IPS DF 4.7 (cell line): ENCODE measurements around the gene CPD.
"Not testable (repeated sequence)": the region's sequence is repeated elsewhere in the genome, so short reads cannot be mapped to it uniquely, and the experiment has no call there.

Experiments
- DNase-seq: peaks from one replicate; pipeline ENCODE4 v3.0.0-alpha.2; 2013; ENCODE audit warnings: low spot score; ENCODE audit errors: extremely low read depth

The CPD gene

DNA sequence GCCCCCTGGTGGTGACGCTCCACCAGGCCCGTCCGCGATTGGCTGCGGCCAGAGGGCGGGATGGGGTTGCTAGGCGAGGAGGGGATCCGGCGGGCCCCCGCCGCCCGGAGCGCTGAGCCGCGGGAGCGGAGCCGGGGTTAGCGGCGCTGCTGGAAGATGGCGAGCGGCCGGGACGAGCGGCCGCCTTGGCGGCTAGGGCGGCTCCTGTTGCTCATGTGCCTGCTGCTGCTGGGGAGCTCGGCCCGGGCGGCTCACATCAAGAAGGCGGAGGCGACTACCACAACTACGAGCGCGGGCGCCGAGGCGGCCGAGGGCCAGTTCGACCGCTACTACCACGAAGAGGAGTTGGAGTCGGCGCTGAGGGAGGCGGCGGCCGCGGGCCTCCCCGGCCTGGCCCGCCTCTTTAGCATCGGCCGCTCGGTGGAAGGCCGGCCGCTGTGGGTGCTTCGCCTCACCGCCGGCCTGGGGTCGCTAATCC is at the start of gene CPD:
CPD (plus strand) TSS at position 103 of the 478 bp plus-strand sequence; CDS start at position 157, 54 bp downstream.
- no peak for DNase-seq

DNA sequence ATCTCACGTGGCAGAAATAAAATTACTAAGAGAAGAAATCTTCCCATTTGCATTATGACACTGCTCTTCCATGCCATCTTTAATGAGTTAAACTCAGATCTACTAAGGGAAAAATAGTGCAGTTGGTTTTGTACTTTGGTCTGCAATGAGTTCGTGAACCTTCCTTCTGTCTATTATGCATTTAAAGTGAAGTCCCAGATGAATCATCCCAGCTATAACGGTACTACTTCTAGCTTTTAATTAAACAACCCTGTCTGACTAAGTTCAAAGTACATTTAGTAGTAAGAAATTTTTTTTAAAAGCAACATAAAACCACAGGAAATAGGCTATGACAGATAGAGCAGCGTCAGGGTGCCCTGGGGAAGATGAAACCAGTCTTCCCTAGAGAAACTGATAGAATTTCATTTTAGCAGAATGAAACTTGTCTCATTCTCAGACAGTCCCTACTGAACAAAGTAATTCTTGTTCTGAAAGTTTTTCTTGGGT is 46.6 kb upstream of the CPD start:
- no peak for DNase-seq

DNA sequence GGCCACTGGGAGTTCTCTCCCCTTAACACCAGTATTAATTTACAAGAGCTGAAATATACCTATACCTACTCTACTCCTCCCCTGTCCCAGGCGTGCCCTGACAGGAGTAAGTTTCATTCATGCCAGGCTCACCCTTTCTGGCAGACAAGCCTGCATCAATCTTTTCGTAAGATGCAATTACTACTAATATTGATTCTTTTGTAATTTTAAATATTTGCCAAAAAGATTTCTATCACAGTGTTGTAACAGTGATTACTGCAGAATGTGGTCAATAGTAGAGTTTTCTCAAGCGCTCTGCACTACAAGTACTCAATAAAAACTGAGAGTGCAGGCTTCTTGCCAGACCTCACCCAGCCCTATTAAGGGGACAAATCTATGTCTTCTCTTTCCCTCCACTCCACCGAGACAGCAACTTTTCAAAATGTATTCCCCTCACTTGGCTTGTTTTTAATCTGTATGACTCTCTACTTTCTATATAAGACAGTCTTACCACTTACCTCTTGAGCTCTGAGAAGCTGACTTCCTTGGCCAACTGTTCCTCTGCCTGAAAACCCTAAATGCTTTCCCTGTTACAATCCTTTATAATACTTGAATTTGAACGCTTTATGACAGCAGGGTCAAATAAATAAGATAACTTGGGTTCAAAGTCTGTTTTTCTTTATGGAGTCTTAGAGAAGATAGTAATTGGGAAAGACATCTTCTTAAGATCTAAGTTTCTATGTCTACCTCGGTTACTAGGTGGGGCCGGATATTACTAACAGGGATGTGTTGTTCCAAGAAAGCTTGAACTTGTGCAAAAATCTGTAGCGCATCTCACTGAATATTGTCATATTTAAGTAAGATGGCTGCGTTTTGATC is 45.0 kb upstream of the CPD start, which contains the start of gene TMIGD1:
TMIGD1 (minus strand) TSS at position 555 of the 858 bp plus-strand sequence. CDS start 1,924 bp downstream, outside the sequence.
- no peak for DNase-seq

DNA sequence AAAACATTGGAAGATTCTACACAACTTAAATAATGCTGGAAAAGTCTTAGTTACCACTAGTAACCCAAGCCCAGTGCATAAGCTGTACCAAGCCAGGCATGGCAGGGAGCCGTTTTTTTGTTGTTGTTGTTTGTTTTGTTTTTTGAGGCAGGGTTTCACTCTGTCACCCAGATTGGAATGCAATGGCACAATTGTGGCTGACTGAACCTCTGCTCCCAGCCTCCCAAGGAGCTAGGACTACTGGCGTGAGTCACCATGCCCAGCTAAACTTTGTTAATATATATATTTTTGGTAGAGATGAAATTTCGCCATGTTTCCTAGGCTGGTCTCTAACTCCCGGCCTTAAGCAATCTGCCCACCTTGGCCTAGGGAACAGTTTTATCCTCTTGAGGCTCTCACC is 44.3 kb upstream of the CPD start:
- DNase-seq = no peak

DNA sequence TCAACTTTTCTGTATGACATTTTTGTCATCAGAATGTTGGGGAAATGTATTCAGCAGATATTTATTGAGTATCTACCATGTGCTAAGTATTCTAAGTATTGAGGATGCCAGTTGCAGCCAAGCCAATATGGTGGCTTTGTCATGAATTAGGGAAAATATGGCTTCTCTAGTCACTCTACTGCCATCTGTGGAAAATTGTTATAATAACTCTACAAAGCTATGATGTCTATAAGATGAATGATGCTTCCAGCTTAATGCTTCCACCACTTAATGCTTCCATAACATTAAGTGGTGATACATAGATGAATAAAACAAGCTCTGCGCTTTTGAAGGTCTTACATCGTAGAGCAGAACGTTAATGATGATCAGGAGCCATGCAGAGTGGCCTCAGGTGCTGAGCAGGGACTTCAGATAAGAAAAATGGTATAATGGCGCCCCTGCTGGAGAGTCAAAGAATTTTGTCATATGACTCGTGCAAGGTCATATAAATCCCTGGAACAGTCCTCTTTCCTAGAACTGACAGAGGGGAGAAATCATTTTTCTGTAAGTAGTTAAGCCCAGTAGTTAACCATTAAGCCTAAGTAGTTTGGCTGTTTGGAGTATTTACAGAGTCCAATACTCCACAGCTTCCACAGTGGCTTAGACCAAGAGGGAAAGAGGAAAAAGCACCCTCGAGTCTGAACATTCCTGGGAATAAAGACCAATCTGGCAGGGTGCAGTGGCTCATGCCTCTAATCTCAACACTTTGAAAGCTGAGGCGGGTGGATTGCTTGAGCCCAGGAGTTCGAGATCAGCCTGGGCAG is 42.2 kb upstream of the CPD start:
- peak; percentile 53 for DNase-seq

DNA sequence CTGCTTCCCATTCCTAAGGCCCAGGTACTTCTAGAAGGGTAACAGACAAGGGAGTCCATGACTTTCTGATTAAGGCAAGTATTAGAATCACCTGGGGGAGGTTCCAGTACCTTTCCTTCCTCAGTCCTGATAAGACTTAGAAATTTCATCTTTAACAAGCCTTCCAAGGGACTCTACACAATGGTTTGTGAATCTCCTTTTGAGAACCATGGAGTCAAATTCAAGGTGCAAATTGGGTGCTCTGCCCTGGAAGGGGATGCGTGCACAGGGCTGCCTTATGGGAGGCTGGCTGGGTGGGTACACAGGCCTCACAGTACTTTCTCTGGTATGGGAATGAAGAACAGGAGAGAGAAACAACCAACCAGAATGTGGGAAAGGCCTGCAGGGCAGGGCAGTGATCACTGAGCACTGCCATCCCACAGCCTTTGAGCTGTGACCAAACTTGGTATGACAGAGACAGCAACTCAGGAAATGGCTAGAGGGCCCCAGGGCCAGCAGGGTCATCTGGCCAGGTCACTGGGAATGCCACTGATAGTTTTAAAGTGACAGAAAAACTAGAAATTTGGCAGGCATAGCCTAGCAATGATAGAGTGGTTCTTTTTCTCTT is 41.2 kb upstream of the CPD start:
- DNase-seq = no peak

DNA sequence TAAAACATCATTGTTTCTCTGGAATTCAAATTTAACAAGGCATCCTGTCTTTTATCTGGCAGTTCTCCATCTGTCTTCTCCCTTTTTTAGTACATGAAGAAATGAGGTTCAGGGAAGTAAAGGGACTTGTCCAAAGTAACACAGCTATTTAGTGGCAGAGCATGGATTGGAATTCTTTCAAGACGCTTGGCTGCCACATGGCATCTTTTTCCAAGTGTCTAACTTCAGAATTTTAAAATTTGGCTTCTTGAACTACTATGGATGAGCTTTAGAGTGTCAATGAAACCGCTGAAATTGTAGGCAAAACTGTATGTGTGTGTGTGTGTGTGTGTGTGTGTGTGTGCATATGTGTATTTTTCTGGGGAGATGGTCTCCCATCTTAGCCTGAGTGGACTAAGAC is 39.6 kb upstream of the CPD start:
- no peak for DNase-seq

DNA sequence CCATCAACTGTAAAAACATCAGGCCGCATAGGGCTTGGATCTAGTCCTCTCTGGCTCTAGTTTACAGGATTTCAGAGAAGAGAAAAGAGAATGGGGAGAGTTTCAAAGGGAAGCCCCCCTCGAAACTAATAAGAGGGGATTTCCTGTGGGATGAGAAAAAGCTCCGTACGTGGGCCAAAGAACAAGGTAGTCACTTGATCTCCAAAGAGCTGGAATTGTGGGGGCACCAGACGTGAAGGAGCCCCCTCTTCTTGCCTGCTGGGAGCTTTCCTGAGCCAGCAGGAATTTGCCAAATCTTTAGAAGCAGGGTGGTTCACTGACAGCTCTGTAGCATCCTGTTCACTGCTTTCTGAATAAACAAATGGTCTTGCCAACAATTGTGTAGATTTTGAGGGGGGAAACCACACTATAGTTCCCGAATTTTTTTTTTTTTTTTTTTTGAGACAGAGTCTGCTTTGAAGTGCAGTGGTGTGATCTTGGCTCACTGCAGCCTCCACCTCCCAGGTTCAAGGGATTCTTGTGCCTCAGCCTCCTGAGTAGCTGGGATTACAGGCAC is 37.8 kb upstream of the CPD start:
- no peak for DNase-seq

DNA sequence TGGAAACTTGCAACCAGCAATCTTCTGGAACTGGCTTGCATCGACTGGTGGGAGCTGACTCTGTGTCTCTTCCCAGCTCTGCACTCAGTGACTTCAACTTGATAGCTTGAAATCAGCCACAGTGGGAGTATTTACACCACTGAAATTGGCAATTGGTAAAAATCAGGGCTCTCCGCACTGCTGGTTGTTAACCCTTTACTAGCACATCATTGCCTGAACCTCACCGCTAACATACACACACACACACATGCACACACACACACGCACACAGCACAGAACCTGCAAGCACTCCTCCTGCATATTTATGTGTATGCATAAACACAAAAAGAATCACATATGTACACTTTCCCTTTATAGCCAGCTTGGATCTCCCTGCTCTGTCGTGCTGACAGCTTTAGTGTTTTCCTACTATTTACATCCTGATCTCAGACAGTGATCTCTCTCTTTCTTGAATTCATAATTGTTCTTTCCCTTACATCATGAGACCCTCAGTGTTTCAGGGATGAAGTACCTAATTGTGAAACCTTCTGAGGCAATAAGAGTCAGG is 37.0 kb upstream of the CPD start:
- no peak for DNase-seq

DNA sequence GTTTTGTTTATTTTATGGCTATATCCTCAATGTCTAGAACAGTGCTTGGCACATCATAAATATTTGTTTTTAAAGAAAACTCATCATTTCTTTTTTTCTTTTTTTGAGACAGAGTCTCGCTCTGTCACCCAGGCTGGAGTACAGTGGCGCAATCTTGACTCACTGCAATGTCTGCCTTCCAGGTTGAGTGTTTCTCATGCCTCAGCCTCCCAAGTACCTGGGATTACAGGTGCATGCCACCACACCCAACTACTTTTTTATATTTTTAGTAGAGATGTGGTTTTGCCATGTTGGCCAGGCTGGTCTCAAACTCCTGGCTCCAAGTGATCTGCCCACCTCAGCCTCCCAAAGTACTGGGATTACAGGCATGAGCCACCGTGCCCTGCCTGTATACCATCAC is 35.5 kb upstream of the CPD start:
- DNase-seq = not testable (repeated sequence)

DNA sequence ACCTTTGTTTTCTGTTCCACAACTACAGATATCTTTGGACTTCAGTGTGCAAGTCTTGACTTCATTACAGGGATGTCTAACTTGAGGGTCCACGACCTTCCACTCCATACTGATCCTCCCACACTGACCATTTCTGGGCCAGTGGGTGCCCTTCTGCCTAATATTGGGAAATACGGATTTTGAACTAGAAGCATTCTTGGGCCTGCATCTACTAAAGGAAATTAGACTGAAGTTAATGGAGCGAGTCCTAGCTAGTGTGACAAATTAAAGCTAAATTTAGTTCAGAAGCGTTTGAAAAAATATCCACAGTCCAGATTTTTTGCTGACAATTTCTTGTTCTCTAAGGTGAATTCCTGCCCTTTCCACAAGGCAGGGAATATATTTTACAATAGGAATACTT is 34.9 kb upstream of the CPD start:
- no peak for DNase-seq

DNA sequence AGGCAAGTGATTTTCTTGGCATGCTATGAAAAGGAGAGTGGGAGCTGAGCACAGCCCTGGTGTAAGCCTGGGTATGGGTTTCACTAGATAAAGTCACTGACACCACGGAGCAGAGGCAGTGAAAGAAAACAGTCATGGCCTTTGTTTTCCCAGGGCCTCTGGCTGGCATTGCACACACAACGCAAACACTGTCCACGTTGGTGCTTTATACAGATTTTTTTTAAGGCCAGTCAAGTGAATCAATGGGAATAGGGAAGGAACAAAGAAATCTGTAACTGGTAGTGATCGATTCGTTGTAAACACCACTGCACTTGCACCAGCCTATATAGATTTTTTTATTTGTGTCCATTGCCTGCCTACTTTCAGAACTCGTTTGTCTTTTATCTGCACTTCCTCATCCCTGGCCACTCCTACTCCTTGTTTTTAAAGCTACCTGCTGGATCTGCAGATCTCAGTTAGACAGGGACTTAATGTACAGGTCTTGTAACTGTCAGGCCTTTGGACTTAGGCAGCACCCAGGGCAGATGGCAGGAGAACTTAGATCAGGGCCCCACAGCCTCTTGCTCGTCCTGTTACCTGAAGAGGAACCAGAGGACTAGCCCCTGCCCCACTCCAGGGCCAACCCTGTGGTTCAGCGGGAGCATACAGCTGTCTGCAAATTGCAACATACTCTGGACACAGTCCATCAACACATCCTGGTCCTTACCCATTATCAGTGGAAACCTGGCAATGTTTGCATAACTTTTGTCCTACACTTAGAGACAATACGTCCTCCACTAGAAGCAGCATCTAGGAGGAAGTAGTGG is 34.2 kb upstream of the CPD start:
- no peak for DNase-seq

DNA sequence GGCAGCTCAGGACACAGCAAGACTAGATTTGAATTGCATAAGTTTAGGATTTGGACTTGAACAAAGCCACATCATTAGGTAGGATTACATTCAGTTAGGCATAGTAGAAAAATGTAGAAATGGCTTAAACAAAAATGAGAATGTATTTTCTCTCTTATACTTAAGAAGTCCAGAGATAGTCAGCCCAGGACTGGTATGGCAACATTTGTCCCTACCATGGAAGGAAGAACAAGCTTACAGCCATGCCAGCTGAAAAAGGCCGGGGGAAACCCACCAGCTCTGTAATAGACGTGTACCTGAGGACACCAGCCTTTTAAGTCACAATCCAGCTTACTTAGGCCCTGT is 33.7 kb upstream of the CPD start:
- no peak for DNase-seq

DNA sequence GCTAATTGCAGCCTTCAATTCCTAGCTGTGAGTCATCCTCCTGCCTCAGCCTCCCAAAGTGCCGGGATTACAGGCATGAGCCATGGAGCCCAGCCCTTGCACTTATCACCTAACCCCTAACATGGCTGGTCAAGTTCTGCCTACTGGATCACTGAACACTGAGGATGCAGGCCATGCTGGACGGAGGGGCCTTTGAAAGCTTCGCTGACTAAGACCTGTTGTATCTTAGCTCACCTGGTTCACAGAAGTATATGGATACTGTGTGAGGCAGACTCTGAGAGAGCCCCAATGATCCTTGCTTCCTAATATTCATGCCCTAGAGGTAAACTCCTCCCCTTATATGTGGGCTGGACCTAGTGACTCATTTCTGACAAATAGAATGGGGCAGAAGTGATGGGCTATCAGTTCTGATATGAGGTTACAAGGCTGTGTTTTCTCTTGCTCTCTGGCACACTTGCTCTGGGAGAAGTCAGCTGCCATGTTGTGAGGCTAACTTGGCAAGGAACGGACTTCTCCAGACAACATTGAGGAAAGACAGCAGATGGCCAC is 33.1 kb upstream of the CPD start:
- no peak for DNase-seq

DNA sequence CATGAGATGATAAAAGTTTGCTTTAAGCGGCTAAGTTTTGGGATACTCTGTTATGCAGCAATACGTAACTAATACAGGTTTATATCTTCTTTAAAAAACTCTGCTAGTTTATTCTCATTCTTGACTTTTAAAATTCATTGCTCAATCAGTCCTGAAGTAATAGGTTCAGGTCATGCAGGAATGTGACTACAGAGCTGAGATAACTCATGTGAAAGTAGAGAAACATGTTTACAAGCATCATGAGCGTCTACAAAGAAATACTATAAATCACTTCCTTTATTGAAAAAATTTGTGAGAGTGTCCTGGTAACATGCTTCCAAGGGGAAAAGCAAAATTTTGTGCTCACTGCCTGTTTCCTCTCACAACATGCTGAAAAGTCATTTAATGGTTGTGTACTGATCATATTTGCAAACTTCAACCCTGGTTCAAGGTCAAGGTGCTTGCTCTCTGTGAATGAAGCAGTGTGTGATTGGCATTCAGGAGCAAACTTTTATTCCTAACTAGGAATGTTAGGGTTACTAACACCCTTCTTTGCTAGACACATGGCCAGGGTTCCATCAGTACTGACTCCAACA is 32.4 kb upstream of the CPD start:
- no peak for DNase-seq

DNA sequence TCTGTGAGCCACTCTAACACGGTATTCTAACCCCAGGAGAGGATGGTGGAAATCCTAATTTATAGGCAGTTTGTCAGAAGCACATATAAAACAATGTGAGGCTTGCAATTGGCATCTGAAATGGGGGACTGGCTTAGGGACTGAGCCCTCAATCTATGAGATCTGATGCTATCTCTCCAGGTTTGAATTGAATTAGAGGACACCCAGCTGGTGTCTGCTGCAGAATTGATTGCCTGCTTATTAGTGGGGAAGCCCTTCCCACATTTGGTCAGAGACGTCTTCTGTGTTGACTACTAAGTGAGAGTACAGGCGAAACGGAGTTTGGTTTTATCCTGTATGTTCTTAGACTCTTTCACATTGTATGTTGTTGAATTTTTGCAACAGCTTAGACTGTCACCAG is 31.2 kb upstream of the CPD start:
- no peak for DNase-seq

DNA sequence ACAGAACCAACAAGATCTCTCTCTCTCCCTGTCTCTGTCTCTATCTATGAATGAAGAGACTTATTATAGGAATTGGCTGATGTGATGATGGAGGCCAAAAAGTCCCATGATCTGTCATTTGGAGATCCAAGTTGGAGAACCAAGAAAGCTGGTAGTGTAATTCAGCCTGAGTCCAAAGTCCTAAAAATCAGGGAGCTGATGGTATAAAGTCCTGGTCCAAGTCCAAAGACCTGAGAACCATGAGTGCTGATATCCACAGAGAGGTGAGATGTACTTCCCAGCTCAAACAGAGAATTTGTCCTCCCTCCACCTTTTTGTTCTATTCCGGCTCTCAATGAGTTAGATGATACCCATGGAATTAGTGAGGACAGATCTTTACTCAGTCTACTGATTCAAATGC is 29.5 kb upstream of the CPD start:
- DNase-seq = no peak

DNA sequence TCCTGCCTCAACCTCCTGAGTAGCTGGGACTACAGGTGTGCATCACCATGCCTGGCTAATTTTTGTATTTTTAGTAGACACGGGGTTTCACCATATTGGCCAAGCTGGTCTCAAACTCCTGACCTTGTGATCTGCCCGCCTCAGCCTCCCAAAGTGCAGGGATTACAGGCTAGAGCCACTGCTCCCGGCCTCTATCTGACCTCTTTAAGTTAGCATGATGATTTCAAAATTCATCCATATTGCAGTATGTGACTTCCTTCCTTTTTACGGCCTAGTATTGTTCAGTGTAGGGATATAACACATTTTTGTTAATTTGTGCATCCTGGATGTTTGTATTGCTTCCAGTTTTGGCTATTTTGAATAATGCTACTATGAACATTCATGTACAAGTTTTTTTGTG is 27.5 kb upstream of the CPD start:
- not testable (repeated sequence) for DNase-seq

DNA sequence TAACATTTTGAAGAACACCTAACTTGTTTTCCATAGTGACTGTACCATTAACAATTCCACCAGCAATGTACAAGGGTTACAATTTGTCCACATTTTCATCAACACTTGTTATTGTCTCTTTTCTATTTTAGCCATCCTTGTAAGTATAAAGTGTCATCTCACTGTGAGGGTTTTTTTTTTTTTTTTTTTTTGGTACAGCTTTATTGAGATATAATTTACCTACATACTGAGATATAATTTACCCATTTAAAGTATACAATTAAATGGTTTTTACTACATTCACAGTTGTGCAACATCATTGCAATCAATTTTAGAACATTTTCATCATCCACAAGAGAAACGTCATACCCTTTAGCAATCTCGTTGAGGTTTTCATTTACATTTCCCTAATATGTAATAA is 27.0 kb upstream of the CPD start:
- no peak for DNase-seq
